IMR-90 (cell line): ENCODE data around the gene DMXL1. TPM values are rescaled to one million over a fixed set of nuclear protein-coding genes. Genes with fewer than 3 reads are reported as not detected.

Experiments used
- ATAC-seq: fragments of 200-7000 bp; cut with Tn5 transposase; 2 replicates; pipeline ENCODE4 v1.9.1; 2020; ENCODE audit warnings: low read depth, mild to moderate bottlenecking, moderate library complexity
- BruUV-seq: library from RNA; stranded (reverse); fragments of 400-500 nt; replicated peaks from 2 replicates; lab custom pipeline; 2021; lab: Mats Ljungman, UMichigan
- CTCF ChIA-PET: fragments of 300-600 bp; formaldehyde crosslinking; extraction: SDS; loops from one replicate; lab custom pipeline; 2021; ENCODE audit warnings: antibody characterized with exemption; lab: Yijun Ruan, JAX
- POLR2A ChIA-PET: fragments of 300-600 bp; sonication (Branson Sonifier 250); formaldehyde crosslinking; loops from one replicate; lab custom pipeline; 2022; ENCODE audit warnings: antibody characterized with exemption; ENCODE audit not compliant: unreplicated experiment; lab: Charles Lee
- DNase-seq: peaks from one replicate; pipeline ENCODE4 v3.0.0; 2013
- H2AFZ ChIP-seq: replicated peaks from 2 replicates; pipeline ENCODE3; 2013; ENCODE audit warnings: low read length, mild to moderate bottlenecking; ENCODE audit not compliant: poor library complexity
- H2AK5ac ChIP-seq: 2 replicates; pipeline ENCODE4 v1.6.1; 2013; ENCODE audit warnings: low read depth, low read length, inconsistent platforms
- H2AK9ac ChIP-seq: replicated peaks from 2 replicates; pipeline ENCODE3; 2013; ENCODE audit warnings: mild to moderate bottlenecking, low read depth, low read length, moderate library complexity; ENCODE audit not compliant: poor library complexity
- H2BK120ac ChIP-seq: 2 replicates; pipeline ENCODE4 v1.6.1; 2013; ENCODE audit warnings: low read depth, low read length, inconsistent platforms
- H2BK15ac ChIP-seq: 3 replicates; pipeline ENCODE4 v1.6.1; 2013; ENCODE audit warnings: low read depth, low read length, inconsistent platforms
- H2BK20ac ChIP-seq: 2 replicates; pipeline ENCODE4 v1.6.1; 2013; ENCODE audit warnings: low read depth, mild to moderate bottlenecking, inconsistent platforms, low read length, moderate library complexity
- H2BK5ac ChIP-seq: 2 replicates; pipeline ENCODE4 v1.6.1; 2013; ENCODE audit warnings: mild to moderate bottlenecking, low read depth, low read length, inconsistent platforms; ENCODE audit not compliant: poor library complexity, severe bottlenecking
- H3K14ac ChIP-seq: replicated peaks from 2 replicates; pipeline ENCODE4 v1.6.1; 2013; ENCODE audit warnings: low read depth, low read length, inconsistent platforms
- H3K18ac ChIP-seq: 2 replicates; pipeline ENCODE4 v1.6.1; 2013; ENCODE audit warnings: low read depth, low read length, control low read depth
- H3K23ac ChIP-seq: 2 replicates; pipeline ENCODE4 v1.6.1; 2013; ENCODE audit warnings: low read depth, low read length, inconsistent platforms
- H3K27ac ChIP-seq: 2 replicates; pipeline ENCODE4 v1.5.1; 2013; ENCODE audit warnings: mild to moderate bottlenecking, control low read depth, low read length; ENCODE audit not compliant: insufficient read depth
- H3K27me3 ChIP-seq: 2 replicates; pipeline ENCODE4 v1.6.1; 2013; ENCODE audit warnings: low read length; ENCODE audit not compliant: control insufficient read depth, insufficient read depth
- H3K36me3 ChIP-seq: 2 replicates; pipeline ENCODE4 v1.6.1; 2013; ENCODE audit warnings: low read length, mixed read lengths; ENCODE audit not compliant: control insufficient read depth, insufficient read depth
- H3K4ac ChIP-seq: 2 replicates; pipeline ENCODE4 v1.6.1; 2013; ENCODE audit warnings: low read depth, low read length, inconsistent platforms
- H3K4me1 ChIP-seq: 2 replicates; pipeline ENCODE4 v1.6.1; 2013; ENCODE audit warnings: low read length, mixed read lengths; ENCODE audit not compliant: control insufficient read depth, insufficient read depth
- H3K4me2 ChIP-seq: 2 replicates; pipeline ENCODE4 v1.6.1; 2013; ENCODE audit warnings: low read depth, mild to moderate bottlenecking, control low read depth, low read length, moderate library complexity
- H3K4me3 ChIP-seq: 2 replicates; pipeline ENCODE4 v1.5.1; 2013; ENCODE audit warnings: low read depth, mild to moderate bottlenecking, control low read depth, low read length, moderate library complexity; ENCODE audit not compliant: insufficient read depth
- H3K56ac ChIP-seq: 2 replicates; pipeline ENCODE4 v1.6.1; 2013; ENCODE audit warnings: low read length, inconsistent platforms; ENCODE audit not compliant: insufficient read depth; ENCODE audit errors: extremely low read depth
- H3K79me1 ChIP-seq, 2 experiments: 2 replicates each; pipeline ENCODE4 v1.6.1; 2013; ENCODE audit warnings: low read length in 2 of 2, inconsistent platforms in 1 of 2, low read depth in 1 of 2
- H3K9ac ChIP-seq: 2 replicates; pipeline ENCODE4 v1.6.1; 2013; ENCODE audit warnings: low read depth, low read length, control low read depth
- H3K9me1 ChIP-seq: 2 replicates; pipeline ENCODE4 v1.6.1; 2013; ENCODE audit warnings: low read length, inconsistent platforms; ENCODE audit not compliant: insufficient read depth
- H3K9me3 ChIP-seq: 2 replicates; pipeline ENCODE4 v1.6.1; 2013; ENCODE audit warnings: low read length; ENCODE audit not compliant: control insufficient read depth, insufficient read depth
- H4K20me1 ChIP-seq: 2 replicates; pipeline ENCODE4 v1.6.1; 2013; ENCODE audit warnings: low read length, inconsistent platforms; ENCODE audit not compliant: insufficient read depth
- H4K5ac ChIP-seq: 2 replicates; pipeline ENCODE4 v1.6.1; 2013; ENCODE audit warnings: mild to moderate bottlenecking, low read depth, low read length, control low read depth
- H4K8ac ChIP-seq, 2 experiments: 2 replicates each; pipeline ENCODE4 v1.6.1; 2013; ENCODE audit warnings: low read depth in 2 of 2, low read length in 2 of 2, control low read depth in 1 of 2, inconsistent platforms in 1 of 2
- H4K91ac ChIP-seq: 2 replicates; pipeline ENCODE4 v1.6.1; 2013; ENCODE audit warnings: low read depth, low read length, inconsistent platforms; ENCODE audit not compliant: insufficient read depth
- BHLHE40 ChIP-seq: fragments of 150-350 bp; IDR thresholded peaks from 2 replicates; pipeline ENCODE4 v1.6.1; 2016; ENCODE audit warnings: mild to moderate bottlenecking, low read depth, low read length
- CEBPB ChIP-seq: IDR thresholded peaks from 2 replicates; pipeline ENCODE4 v1.6.1; 2012; ENCODE audit warnings: low read depth, low read length, improper control_type of control experiment
- CHD1 ChIP-seq: IDR thresholded peaks from 2 replicates; pipeline ENCODE4 v1.6.1; 2012; ENCODE audit warnings: low read depth, low read length, improper control_type of control experiment
- FOS ChIP-seq: fragments of 150-350 bp; IDR thresholded peaks from 2 replicates; pipeline ENCODE4 v1.6.1; 2016; ENCODE audit warnings: low read depth, low read length
- MAZ ChIP-seq: IDR thresholded peaks from 2 replicates; pipeline ENCODE4 v1.6.1; 2012; ENCODE audit warnings: low read depth, mild to moderate bottlenecking, low read length, improper control_type of control experiment, moderate library complexity, borderline replicate concordance
- MXI1 ChIP-seq: IDR thresholded peaks from 2 replicates; pipeline ENCODE4 v1.6.1; 2012; ENCODE audit warnings: low read depth, mild to moderate bottlenecking, low read length, moderate library complexity, borderline replicate concordance
- NFE2L2 ChIP-seq: fragments of 150-350 bp; IDR thresholded peaks from 2 replicates; pipeline ENCODE4 v1.6.1; 2016; ENCODE audit warnings: low read depth, mild to moderate bottlenecking, low read length
- RAD21 ChIP-seq: IDR thresholded peaks from 2 replicates; pipeline ENCODE4 v1.6.1; 2012; ENCODE audit warnings: low read length, improper control_type of control experiment
- RCOR1 ChIP-seq: IDR thresholded peaks from 2 replicates; pipeline ENCODE4 v1.6.1; 2012; ENCODE audit warnings: mild to moderate bottlenecking, low read length, improper control_type of control experiment; ENCODE audit not compliant: insufficient replicate concordance
- RFX5 ChIP-seq: IDR thresholded peaks from 2 replicates; pipeline ENCODE4 v1.8.0; 2012; ENCODE audit warnings: low read depth, mild to moderate bottlenecking, low read length, moderate library complexity
- SMC3 ChIP-seq: fragments of 150-350 bp; IDR thresholded peaks from 2 replicates; pipeline ENCODE4 v1.6.1; 2016; ENCODE audit warnings: low read depth, mild to moderate bottlenecking, antibody characterized with exemption, low read length, moderate library complexity
- WGBS, 2 experiments: methylation state at CpG; one replicate each; pipeline versions ENCODE4 v1.1.5 to v1.1.7; 2013; ENCODE audit warnings: missing lambda C conversion rate in 2 of 2; ENCODE audit not compliant: insufficient read length in 1 of 2; ENCODE audit errors: extremely low coverage in 2 of 2; 5-methylcytosine and 5-hydroxymethylcytosine counted together
- dilution Hi-C: fragments of 300-500 bp; cut with HindIII; formaldehyde crosslinking; loops from one replicate; pipeline ENCODE4 v1.14.3; 2018; ENCODE audit warnings: low sequenced_read_pairs; ENCODE audit not compliant: unreplicated experiment
- in situ Hi-C: fragments of 300-500 bp; cut with MboI; formaldehyde crosslinking; loops from 3 replicates; pipeline ENCODE4 v1.14.3; 2019; ENCODE audit warnings: low sequenced_read_pairs, inconsistent platforms, mixed read lengths
- intact Hi-C: fragments of 100-400 bp; cut with micrococcal nuclease; formaldehyde crosslinking; loops from 2 replicates; pipeline ENCODE4 v1.10.0; 2022
- polyA plus RNA-seq, 3 experiments: library from polyadenylated mRNA; depleted of rRNA; stranded (reverse); fragments of >200 nt; gene quantifications; 2 replicates each; pipeline ENCODE4 v1.2.3, GENCODE V29; 2012; ENCODE audit warnings: low replicate concordance in 1 of 3
- total RNA-seq: library from RNA; depleted of rRNA; stranded (reverse); fragments of >200 nt; gene quantifications from 2 replicates; pipeline ENCODE4 v1.2.3, GENCODE V29; 2012
- TF ChIP-seq, protein P1 (sequence below): conservative IDR thresholded peaks from 2 replicates; pipeline ENCODE4 v1.5.1; 2012; ENCODE audit warnings: mild to moderate bottlenecking, low read depth, low read length, improper control_type of control experiment
- TF ChIP-seq, protein P2 (sequence below): fragments of 150-350 bp; IDR thresholded peaks from 2 replicates; pipeline ENCODE4 v1.6.1; 2017; ENCODE audit warnings: mild to moderate bottlenecking, antibody characterized with exemption, low read length, low read depth
- TF ChIP-seq, protein P3 (sequence below): fragments of 150-350 bp; IDR thresholded peaks from 2 replicates; pipeline ENCODE4 v1.6.1; 2016; ENCODE audit warnings: low read depth, mild to moderate bottlenecking, low read length, moderate library complexity, borderline replicate concordance

The DMXL1 gene
- total and polyA plus RNA-seq, 2 of the 4 experiments (the other 2 are of a cell fraction) = 8.1 to 21.5 TPM

DNA sequence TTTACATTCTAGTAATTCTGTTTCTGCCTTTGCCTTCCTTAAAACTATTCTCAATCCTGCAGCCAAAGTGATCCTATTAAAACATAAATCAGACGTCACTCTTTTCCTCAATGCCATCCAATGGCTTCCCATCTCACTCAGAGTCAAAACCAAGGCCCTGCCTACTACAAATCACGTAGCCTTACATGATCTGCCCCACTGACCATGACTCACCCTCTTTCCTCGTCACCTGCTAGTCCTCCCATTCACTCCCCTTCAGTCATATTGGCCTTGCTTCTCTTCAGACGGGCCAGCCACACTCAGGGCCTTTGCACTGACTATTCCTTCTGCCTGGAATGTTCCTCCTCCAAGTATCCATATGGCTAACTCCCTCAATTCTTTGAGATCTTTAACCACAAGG, 39.0 kb upstream of the DMXL1 start:
- Histone ChIP-seq H2AK5ac (no peak overlapping the region), H3K56ac (no peak overlapping the region), H3K9me1 (no peaks in the 10 kb centered on the region), H4K8ac (no peak overlapping the region), H4K5ac (no peak overlapping the region), H4K91ac (no peak overlapping the region), H3K9me3 (no peaks in the 10 kb centered on the region), H3K9ac (no peak overlapping the region), H2AK9ac (no peak overlapping the region), H3K4me1 (no peaks in the 10 kb centered on the region), H2BK15ac (no peak overlapping the region), H3K27me3 (no peaks in the 10 kb centered on the region), H2AFZ (no peak overlapping the region), H3K4ac (no peak overlapping the region), H3K79me1 (no peaks in the 10 kb centered on the region), H3K18ac (no peak overlapping the region), H4K20me1 (no peaks in the 10 kb centered on the region), H3K27ac (no peak overlapping the region), H2BK20ac (no peak overlapping the region), H3K14ac (no peak overlapping the region; the same call in 1 of the 2 replicates), H2BK5ac (no peak overlapping the region), H3K4me2 (no peak overlapping the region), H3K23ac (no peak overlapping the region), H3K36me3 (no peaks in the 10 kb centered on the region), H2BK120ac (no peak overlapping the region), H3K4me3 (no peak overlapping the region)
- no peak for DNase-seq
- in situ Hi-C loops (no loop called here), dilution Hi-C loops (no loop called here), intact Hi-C loops (no loop called here)
- ChIA-PET CTCF (no interaction called here), POLR2A (no interaction called here)
- BruUV-seq = no TSS peak
- 96% methylated on average over 4 of the region's 4 CpGs; no CpG with 5 or more reads in 1 of the 2 experiments for WGBS, 2 experiments
- ATAC-seq = no peak
- TF ChIP-seq BHLHE40 (no peak), NFE2L2 (no peak), FOS (no peak), CEBPB (no peak), RFX5 (no peak), MXI1 (no peak), CHD1 (no peak), SMC3 (no peak), MAZ (no peak), RAD21 (no peak), RCOR1 (no peak)
- TF ChIP-seq, protein P1, sequence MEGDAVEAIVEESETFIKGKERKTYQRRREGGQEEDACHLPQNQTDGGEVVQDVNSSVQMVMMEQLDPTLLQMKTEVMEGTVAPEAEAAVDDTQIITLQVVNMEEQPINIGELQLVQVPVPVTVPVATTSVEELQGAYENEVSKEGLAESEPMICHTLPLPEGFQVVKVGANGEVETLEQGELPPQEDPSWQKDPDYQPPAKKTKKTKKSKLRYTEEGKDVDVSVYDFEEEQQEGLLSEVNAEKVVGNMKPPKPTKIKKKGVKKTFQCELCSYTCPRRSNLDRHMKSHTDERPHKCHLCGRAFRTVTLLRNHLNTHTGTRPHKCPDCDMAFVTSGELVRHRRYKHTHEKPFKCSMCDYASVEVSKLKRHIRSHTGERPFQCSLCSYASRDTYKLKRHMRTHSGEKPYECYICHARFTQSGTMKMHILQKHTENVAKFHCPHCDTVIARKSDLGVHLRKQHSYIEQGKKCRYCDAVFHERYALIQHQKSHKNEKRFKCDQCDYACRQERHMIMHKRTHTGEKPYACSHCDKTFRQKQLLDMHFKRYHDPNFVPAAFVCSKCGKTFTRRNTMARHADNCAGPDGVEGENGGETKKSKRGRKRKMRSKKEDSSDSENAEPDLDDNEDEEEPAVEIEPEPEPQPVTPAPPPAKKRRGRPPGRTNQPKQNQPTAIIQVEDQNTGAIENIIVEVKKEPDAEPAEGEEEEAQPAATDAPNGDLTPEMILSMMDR = no peak
- TF ChIP-seq, protein P2, sequence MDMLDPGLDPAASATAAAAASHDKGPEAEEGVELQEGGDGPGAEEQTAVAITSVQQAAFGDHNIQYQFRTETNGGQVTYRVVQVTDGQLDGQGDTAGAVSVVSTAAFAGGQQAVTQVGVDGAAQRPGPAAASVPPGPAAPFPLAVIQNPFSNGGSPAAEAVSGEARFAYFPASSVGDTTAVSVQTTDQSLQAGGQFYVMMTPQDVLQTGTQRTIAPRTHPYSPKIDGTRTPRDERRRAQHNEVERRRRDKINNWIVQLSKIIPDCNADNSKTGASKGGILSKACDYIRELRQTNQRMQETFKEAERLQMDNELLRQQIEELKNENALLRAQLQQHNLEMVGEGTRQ = no peak
- TF ChIP-seq, protein P3, sequence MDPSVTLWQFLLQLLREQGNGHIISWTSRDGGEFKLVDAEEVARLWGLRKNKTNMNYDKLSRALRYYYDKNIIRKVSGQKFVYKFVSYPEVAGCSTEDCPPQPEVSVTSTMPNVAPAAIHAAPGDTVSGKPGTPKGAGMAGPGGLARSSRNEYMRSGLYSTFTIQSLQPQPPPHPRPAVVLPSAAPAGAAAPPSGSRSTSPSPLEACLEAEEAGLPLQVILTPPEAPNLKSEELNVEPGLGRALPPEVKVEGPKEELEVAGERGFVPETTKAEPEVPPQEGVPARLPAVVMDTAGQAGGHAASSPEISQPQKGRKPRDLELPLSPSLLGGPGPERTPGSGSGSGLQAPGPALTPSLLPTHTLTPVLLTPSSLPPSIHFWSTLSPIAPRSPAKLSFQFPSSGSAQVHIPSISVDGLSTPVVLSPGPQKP = no peak
